Renal cortical epithelial cell (primary cell): ENCODE results near the gene SDF2L1. TPM values are rescaled to one million over a fixed set of nuclear protein-coding genes. Genes with fewer than 3 reads are reported as not detected.
"Not testable (repeated sequence)": the region's sequence is repeated elsewhere in the genome, so short reads cannot be mapped to it uniquely, and the experiment has no call there.

Experiments used
- DNase-seq: peaks from one replicate; pipeline ENCODE4 v3.0.0-alpha.2; 2011; ENCODE audit warnings: low read depth
- total RNA-seq: library from RNA; depleted of rRNA; stranded (reverse); fragments of >200 nt; gene quantifications from 2 replicates; pipeline ENCODE4 v1.2.3, GENCODE V29; 2014

The SDF2L1 gene, protein sequence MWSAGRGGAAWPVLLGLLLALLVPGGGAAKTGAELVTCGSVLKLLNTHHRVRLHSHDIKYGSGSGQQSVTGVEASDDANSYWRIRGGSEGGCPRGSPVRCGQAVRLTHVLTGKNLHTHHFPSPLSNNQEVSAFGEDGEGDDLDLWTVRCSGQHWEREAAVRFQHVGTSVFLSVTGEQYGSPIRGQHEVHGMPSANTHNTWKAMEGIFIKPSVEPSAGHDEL
- total RNA-seq: 17.0 and 43.9 TPM in 2 replicates

DNA sequence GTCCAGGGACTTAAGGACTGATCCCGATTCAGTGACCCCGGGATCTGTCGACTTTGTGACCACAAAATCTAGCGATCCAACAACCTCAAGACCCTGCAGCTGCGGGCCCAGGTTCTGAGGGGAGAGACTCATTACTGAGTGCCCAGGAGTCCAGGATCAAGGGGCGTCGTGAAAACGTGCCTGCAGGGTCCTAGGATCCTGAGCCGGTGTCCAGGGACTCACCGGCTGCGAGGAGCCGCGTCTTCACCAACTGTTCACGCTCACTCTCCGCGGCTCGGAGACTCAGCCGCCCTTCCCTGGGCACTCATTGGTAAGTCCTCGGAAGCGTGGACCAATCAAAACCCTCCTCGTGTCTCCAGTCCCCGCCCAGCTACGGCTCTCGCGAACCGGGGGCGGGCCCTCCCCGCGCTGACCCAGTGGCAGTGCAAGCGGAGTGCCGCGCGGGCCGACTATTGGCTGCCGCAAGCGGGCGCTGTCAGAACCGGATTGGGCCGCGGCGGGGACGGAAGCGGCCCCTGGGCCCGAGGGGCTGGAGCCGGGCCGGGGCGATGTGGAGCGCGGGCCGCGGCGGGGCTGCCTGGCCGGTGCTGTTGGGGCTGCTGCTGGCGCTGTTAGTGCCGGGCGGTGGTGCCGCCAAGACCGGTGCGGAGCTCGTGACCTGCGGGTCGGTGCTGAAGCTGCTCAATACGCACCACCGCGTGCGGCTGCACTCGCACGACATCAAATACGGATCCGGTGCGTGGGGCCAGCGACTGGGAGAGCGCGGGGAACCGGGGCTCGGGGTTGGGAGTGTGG lies at the start of gene SDF2L1:
TSS of gene SDF2L1 (plus strand) at position 514 of the 795 bp plus-strand sequence. CDS start at position 549, 35 bp downstream.
- peak; percentile 94 for DNase-seq

DNA sequence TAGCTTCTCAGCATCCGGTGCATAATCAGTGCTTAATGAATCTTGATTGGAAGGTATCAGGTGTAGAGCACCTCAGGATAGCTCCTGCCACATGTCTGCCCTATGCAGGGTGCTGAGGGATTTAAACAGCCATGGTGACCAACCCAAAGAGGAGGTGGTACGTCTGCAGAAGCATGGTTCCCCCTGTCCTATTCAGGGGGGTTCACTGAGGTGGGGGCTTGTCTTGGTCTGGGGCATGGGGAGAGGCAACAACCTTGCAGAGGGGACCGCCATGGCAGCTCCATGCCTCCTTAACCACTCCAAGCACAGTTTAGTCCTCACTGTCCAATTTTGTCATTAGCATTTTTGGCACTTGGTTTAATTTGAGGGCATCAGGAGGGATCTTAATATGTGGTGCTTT lies 49.7 kb upstream of the SDF2L1 start:
- no peak for DNase-seq

DNA sequence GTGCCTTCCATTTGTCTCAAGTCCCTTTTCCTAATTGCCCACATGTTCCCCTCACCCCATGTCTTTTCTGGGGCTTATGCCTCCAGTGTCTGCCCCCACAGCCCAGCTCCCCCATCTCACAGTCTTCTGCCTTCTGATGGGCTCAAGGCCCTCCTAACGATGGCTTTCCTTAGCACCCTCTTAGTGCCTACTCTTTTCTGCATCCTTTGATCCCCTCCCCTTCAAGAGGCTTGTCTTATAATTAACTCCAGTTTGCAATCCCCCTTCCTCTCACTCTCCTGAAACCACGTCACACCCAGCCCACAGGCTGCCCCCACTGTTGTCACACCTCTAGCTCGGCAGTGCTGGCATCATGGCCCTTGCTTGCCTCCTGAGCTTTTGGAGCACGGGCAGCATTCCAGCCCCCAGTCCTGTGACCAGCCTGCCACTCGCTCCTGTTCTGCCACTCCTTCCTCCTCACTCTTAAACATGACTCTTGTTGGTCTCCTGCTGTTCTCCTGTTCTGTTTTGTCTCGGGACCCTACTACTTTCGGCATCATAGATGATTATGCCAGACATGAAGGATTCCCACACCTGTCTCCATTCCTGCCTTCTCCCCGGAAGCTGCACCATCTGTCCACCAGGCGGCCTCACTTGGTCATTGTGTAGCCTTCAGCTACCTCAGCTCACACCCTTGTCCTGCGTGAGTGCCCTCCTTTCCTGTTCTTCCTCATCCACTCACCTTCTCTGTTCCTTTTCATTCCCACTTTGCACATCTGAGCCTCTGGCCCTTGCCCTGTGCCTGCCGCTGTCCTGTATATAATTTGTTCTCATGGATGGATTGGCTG lies 48.5 kb upstream of the SDF2L1 start:
- no peak for DNase-seq

DNA sequence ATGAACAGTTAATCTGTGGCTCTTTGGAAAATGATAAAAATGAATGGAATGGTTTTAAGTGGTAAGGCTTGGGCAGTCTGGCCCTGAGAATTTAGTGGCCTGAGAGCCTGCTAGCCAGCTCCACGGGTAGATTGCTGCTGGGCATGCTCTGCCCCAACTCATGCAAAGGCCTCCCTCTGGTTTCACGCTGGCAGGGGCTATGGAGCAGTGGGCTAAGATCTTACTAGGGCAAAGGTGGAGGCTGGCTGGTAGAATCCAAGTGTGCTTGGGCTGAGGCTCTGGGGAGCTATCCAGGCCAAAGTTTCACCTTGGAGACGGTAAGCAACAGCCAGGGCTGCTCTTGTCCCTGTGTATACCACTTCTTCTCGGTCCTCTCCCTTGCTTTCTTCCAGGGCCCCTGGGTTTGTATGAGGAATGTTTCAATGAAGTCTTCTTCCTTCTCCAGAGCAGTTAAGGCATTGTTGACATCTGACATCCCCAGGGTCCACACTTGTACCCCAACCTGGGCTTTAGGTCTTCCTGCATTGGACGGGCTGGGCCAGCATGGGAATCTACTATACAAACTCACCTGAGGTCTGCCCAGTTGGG lies 47.1 kb upstream of the SDF2L1 start:
- DNase-seq: no peak

DNA sequence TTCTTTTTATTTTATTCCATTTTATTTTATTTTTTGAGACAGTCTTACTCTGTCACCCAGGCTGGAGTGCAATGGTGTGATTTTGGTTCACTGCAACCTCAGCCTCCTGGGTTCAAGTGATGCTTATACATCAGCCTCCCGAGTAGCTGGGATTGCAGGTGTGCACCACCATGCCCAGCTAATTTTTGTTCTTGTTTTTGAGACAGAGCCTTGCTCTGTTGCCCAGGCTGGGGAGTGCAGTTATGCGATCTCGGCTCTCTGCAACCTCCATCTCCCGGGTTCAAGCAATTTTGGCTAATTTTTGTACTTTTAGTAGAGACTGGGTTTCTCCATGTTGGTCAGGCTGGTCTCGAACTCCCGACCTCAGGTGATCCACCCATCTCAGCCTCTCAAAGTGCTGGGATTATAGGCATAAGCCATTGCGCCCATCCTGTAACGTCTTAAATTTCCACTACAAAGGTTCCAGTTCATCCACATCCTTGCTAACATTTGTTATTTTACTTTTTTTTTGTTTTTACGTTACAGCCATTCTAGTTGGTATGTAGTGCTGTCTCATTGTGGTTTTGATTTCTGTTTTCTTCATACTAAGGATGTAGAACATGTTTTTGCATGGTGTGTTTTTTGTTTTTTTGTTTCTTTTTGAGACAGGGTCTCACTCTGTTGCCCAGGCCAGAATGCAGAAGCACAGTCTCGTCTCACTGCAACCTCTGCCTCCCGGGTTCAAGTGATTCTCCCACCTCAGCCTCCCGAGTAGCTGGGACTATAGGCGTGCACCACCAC lies 45.6 kb upstream of the SDF2L1 start:
- not testable (repeated sequence) for DNase-seq

DNA sequence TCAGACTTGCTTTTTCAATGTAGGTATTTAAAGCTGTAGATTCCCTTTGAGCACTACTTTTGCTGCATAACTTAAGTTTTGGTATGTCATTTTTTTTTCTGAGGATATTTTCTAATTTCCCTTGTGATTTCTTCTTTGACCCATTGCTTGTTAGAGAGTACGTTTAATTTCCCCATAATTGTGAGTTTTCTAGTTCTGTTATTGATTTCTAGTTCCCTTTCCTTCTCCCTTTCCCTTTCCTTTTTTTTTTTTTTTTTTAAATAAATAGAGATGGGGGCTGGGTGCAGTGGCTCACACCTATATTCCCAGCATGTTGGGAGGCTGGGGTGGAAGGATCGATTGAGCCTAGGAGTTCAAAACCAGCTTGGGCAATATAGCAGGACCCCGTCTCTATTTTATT lies 43.8 kb upstream of the SDF2L1 start:
- DNase-seq: no peak

DNA sequence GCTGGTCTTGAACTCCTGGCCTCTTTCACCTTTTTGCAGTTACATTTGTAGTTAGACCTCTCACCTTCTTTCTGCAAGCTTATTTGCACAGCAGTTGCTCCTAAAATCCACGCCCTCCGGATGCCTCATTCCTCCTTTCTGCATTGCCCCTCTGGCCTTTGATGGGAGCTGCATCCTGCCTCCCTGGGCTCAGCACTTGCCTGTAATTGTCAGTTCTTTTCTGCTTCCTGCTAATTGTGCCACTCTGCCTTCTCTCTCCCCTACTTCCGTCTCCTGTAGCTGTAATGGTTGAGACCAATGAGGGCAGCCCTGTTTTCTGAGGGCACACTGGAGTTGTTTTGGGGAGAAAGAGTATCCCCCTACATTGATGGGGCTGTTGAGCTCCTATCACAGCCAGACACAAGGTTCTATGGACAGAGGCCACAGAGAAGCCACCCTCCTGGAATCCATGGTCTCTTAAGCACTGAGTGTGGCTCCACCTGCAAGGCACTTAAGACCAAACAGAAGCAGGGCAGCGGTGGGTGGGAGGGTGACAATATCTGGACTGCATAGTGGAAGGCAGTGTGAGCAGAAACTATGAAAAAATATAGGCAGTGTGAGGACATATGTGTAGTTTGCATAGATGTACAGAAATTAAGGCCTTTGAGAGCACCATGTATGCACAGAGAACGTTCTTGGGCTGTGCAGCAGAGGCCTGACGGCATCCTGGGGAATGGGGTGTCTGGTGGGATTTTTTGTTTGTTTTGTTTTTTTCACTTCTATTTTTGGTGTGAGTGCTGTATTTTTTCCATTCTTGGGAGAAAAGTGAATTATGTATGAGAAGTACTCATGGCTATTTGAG lies 42.8 kb upstream of the SDF2L1 start:
- DNase-seq: no peak

DNA sequence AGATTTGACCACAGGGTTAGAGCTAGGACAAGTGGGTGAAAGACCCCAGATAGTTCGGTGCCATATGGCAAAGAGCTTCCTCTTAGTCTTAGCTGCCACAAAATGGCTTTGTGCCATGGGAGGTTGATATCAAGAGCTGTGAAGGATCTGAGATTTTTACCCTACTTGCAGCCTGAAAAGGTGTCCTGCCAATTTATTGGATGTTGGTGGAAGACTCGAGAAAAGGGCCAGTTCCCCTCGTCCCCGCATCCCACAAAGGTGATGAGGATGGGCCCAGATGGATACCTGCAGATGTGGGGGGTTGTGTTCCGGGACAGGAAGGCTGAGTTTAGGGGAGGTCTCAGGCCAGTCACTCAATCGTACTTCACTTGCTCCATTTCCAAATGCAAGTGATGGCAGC lies 39.5 kb upstream of the SDF2L1 start:
- no peak for DNase-seq

DNA sequence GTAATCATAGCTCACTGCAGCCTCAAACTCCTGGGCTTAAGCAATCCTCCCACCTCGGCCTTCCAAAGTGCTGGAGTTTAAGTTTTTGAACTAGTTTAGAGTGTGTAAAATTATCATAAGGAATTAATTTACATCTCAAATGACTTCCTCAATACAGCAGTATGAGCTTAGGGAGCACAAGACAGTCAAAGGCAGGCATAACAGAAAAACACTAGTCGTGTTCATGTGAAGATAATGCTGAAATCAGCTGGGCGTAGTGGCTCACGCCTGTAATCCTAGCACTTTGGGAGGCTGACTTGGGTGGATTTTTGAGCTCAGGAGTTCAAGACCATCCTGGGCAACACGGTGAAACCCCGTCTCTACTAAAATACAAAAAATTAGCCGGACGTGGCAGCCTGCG lies 38.1 kb upstream of the SDF2L1 start:
- DNase-seq: no peak

DNA sequence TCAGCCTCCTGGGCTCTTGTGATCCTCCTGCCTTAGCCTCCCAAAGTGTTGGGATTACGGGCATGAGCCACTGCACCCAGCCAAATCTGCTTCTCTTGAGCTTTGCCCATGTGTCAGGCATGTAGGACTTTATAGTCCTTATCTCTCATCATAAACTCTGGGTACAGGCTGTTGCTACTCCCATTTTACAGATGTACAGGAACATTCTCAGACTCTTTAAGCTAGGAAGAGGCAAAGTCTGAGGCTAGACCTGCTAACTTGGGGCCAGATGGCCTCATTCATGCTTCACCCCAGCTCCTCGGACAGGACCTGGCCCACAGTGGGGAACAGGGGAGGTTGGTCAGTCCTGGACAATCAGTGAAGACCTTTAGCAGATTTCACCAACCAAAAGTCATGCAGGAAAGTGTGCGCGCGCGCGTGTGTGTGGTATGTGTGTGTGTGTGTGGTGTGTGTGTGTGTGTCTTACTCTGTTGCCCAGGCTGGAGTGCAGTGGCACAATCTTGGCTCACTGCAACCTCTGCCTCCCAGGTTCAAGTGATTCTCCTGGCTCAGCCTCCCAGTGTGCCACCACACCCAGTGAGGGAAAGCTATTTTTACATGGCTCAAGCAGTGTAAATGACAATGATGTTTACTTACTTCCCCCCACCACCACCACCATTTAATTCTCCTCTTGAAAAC lies 36.1 kb upstream of the SDF2L1 start:
- DNase-seq: no peak

DNA sequence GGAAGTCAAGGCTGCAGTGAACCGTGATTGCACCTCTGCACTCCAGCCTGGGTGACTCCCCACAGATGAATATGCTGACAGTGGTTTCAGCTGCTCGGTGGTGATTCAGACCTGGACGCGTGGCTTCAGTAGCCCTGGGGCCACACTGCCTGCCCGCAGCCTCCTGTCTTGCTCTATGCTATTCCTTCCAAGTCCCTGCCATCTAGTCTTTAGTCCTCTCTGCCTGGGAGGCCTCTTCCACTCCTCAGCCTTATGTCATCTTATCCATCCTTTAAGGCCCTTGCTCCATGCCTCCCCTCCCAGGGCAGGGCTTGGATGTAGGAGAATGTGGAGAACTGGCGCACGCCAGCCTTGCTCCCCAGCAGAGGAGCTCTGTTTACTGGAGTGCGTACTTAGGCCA lies 35.3 kb upstream of the SDF2L1 start:
- no peak for DNase-seq

DNA sequence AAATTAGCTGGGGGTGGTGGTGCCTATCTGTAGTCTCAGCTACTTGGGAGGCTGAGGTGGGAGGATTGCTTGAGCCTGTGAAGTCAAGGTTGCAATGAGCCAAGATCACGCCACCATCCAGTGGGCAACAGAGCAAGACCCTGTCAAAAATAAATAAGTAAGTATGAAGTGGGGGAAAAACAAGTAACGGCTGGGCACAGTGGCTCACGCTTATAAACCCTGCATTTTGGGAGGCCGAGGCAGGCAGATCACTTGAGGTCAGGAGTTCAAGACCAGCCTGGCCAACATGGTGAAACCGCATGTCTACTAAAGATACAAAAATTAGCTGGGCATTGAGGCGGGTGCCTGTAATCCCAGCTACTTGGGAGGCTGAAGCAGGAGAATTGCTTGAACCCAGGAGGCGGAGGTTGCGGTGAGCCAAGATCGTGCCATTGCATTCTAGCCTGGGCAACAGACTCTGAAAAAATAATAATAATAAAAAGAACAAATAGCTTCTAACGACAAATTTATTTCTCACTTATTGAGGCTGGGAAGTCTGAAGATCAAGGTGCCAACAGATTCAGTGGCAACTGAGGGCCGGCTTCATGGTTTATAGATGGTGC lies 32.4 kb upstream of the SDF2L1 start:
- DNase-seq: not testable (repeated sequence)

DNA sequence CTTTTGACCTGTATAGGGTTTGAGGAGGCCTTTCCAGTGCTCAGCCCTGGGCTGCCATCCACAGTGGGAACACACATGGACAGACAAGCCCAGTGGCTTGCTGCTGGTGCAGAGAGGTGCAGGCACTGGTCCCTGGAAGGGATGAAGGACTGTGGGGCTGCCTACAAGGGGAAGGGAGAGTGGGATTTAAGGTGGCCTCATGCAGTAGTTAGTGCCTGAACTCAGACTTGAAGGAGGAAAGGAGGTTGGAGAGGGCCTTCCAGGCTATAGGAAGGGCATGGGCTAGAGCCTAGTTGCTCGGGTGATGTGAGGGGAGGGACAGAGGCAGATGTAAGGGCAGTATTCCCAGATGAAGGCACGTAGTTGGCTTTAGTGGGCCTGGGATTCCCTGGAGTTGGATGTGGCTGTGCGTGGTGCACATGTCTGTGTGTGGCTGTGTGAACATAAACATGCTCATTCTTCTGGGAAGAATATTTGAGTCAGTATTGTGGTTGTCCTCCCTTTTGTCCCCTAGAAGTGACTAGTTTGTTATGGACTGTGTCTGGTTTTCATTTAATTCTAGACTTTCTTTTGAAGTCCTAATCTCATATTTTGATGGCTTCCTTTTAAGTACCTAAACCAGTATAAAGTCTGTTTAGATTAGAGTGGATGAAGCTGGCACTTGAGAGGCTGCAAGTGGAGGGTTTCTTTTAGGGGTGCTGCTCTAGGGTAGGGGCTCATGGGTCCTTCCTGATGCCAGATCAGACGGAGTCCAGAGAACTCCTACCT lies 30.7 kb upstream of the SDF2L1 start:
- DNase-seq: no peak

DNA sequence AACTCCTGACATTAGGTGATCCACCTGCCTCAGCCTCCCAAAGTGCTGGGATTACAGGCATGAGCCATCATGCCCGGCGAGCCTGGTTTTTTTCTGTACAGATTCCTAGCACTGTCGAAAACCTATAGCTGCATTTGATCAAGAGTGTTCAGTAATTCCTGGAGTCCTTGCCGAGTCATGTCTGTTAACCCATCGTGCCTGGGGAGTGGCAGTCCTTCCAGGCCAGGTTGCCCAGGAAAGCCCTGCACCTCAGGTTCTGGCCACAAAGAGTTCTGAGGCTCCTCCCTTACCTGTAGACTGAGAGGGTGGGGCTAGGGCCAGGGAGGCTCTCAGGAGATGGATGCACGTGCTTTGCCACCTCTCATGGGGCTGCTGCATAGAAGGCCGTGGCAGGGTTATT lies 29.2 kb upstream of the SDF2L1 start:
- no peak for DNase-seq

DNA sequence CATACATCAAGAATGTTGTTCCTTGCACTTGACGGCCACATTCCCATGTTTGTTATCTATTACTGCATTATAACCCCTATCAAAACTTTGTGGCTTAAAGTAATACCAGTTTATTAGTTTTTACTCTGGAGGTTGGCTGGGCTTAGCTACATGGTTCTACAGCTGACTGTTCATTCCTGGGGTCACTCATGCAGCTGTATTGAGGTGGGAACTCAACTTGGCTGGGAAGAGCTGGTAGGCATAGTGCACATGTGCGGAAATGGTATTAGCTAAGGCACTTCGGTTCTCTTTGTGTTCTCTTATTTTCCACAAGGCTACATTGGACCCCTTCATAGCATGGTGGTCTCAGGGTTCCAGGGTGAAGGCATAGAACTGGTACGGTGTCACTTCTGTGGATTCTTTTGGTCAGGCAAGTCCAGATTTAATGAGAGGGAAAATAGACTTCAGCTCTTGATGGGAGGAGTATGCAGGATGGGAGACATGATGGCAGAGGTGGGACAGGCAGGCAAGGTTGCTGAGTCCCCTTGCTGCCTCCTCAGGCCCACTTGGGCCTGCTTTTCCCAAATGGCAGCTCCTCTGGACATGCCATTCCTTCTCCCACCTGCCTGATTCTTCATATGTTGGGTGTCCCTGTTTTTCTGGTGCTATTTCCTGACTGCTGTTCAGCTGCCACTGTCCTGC lies 28.4 kb upstream of the SDF2L1 start:
- no peak for DNase-seq

DNA sequence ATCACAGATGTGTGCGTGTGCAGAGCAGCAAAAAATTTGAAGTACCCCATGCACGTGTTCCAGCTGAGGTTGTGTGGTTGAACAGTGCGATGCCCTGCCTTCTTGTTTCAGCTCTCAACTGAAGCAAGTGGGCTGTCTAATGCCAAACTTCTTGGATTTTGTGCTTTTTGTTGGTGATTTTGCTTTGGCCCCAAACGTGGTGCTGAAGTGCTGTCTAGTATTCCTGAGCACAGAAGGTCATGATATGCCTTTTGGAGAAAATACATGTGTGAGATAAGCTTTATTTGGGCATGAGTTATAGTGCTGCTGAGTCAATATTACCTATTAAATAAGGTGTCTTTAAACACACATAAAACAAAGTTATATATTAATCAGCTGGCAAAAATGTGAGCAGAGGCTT lies 26.4 kb upstream of the SDF2L1 start:
- no peak for DNase-seq

DNA sequence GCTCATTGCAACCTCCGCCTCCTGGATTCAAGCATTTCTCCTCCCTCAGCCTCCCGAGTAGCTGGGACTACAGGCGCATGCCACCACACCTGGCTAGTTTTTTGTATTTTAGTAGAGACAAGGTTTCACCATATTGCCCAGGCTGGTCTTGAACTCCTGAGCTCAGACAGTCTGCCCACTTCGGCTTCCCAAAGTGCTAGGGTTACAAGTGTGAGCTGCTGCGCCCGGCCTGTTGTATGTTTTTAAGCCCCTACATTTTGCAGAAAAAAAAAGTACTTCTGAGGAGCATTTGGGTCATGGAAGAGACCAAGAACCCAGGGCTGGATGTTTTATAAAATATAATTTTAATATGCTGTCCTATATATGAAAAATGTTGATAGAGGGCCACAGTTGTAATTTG lies 24.8 kb upstream of the SDF2L1 start:
- not testable (repeated sequence) for DNase-seq

DNA sequence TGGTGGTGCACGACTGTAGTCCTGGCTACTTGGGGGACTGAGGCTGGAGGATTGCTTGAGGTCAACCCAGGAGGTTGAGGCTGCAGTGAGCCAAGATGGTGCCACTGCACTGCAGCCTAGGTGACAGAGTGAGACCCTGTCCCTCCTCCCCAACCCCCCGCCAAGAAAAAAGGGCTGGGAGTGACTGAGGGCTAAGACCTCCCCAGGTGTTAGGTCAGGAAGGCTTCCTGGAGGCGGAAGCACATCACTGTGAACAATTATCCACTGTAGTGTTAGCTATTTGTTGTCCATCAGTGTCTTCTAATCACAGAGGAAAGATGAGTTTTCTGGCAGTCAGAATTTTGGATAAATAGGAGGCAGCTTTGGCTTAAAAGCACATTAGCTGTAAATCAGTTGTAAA lies 21.1 kb upstream of the SDF2L1 start:
- DNase-seq: no peak
